ENCODE results near the gene STYX. TPM values are rescaled to one million over a fixed set of nuclear protein-coding genes. Genes with fewer than 3 reads are reported as not detected.

Gene STYX
- total RNA-seq, 2 donors from 2014 or later = 12.8 to 16.6 TPM

DNA sequence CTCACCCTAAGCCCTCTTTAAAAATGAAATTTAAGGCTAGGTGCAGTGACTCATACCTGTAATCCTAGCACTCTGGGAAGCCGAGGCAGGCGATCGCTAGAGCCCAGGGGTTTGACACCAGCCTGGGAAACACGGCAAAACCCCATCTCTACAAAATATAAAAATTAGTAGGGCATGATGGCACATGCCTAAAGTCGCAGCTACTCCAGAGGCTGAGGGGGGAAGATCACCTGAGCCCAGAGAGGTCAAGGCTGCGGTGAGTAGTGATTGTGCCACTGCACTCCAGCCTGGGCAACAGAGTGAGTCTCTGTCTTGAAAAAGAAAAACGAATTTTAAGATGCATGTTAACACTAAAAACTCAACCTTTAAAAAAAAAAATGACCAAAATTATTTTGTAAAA is 48.7 kb downstream of the STYX start:
- Histone ChIP-seq H3K9me3 (no peaks in the 10 kb centered on the region), H3K27me3 (replicated peaks; ENCODE audit: insufficient read depth) (no peaks in the 10 kb centered on the region), H3K36me3 (no peaks in the 10 kb centered on the region), H3K4me3 (no peak overlapping the region), H3K4me1 (replicated peaks) (no peaks in the 10 kb centered on the region), H3K27ac (no peak overlapping the region)
- TF ChIP-seq POLR2A (IDR thresholded peaks at IDR 0.05) (no peak), POLR2AphosphoS5 (IDR thresholded peaks at IDR 0.05) (no peak)
- TF ChIP-seq, protein P1, sequence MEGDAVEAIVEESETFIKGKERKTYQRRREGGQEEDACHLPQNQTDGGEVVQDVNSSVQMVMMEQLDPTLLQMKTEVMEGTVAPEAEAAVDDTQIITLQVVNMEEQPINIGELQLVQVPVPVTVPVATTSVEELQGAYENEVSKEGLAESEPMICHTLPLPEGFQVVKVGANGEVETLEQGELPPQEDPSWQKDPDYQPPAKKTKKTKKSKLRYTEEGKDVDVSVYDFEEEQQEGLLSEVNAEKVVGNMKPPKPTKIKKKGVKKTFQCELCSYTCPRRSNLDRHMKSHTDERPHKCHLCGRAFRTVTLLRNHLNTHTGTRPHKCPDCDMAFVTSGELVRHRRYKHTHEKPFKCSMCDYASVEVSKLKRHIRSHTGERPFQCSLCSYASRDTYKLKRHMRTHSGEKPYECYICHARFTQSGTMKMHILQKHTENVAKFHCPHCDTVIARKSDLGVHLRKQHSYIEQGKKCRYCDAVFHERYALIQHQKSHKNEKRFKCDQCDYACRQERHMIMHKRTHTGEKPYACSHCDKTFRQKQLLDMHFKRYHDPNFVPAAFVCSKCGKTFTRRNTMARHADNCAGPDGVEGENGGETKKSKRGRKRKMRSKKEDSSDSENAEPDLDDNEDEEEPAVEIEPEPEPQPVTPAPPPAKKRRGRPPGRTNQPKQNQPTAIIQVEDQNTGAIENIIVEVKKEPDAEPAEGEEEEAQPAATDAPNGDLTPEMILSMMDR (IDR thresholded peaks at IDR 0.05) = no peak
- intact Hi-C loops (cut with DNase I) = no loop called here
- no peak for DNase-seq (ENCODE audit: low spot score)
- WGBS = 71% methylated on average over 7 of the region's 7 CpGs

DNA sequence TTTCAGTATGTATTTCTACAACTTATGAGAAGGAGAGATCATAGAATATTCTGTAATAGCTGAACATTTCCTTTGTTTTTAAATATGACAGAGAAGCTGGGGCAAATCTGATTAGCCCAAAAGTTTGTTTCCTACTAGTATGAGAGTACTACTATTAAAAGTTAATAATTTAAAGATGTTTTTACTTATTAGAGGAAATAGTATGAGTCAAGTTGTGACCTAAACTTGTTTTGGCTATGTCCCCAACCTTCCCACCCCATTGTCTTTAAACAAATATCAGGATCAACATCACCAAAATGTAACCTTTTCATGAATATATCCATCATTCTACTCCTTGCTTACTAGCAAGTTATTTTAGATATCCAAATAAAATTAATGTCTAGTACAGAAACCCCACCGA is 50.9 kb downstream of the STYX start:
- Histone ChIP-seq H3K27me3 (replicated peaks; ENCODE audit: insufficient read depth) (no peaks in the 10 kb centered on the region), H3K4me1 (replicated peaks) (no peaks in the 10 kb centered on the region), H3K4me3 (no peak overlapping the region), H3K9me3 (no peaks in the 10 kb centered on the region), H3K36me3 (no peaks in the 10 kb centered on the region), H3K27ac (no peak overlapping the region)
- intact Hi-C loops (cut with DNase I) = no loop called here
- 90% methylated on average over 1 of the region's 1 CpG for WGBS
- no peak for DNase-seq (ENCODE audit: low spot score)
- TF ChIP-seq POLR2AphosphoS5 (IDR thresholded peaks at IDR 0.05) (no peak), POLR2A (IDR thresholded peaks at IDR 0.05) (no peak)
- TF ChIP-seq, protein P1 (IDR thresholded peaks at IDR 0.05) = no peak

DNA sequence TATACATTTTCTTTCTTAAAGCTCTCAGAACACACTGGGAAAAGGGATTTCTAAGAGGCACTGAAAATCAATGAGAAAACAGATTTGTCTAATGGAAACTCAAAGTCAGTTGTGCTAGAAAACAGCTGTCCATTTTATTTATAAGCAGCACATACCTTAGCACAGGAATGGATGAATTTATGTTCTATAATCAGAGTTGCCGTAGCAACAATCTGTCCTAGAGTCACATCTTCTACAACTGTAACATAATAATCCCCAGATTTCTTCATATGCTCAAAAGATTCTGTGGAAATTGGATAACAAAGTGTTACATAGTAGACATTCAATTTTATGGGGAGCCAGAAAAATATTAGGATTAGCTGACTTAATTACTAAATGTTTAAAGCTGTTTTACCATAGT is 51.7 kb downstream of the STYX start:
- Histone ChIP-seq H3K4me3 (no peak overlapping the region), H3K4me1 (replicated peaks) (no peaks in the 10 kb centered on the region), H3K36me3 (no peaks in the 10 kb centered on the region), H3K27me3 (replicated peaks; ENCODE audit: insufficient read depth) (no peaks in the 10 kb centered on the region), H3K9me3 (no peaks in the 10 kb centered on the region), H3K27ac (no peak overlapping the region)
- no peak for DNase-seq (ENCODE audit: low spot score)
- intact Hi-C loops (cut with DNase I) = no loop called here
- no peak for TF ChIP-seq POLR2AphosphoS5 (IDR thresholded peaks at IDR 0.05)
- no peak for TF ChIP-seq POLR2A (IDR thresholded peaks at IDR 0.05)
- WGBS = 97% methylated on average over 1 of the region's 1 CpG

DNA sequence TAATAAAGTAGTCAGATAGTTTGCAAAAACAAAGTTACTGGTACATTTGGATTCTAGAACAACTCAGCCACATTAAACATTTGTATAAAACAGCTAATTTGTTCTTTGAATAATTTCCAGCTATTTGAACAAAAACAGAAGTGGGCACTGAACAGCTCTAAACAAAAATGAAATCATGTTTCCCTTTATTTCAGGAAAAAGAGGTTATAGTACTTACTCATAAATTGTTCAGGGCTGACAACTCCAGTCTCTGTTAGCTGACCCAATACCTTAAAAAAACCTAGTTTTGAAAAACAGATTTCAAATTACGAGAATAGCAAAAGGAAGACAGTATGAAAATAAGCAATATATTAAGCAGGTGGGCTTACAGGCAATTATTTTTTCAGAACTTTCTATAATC is 53.2 kb downstream of the STYX start:
- no peak overlapping the region for H3K27ac ChIP-seq
- no peaks in the 10 kb centered on the region for H3K27me3 ChIP-seq (replicated peaks; ENCODE audit: insufficient read depth)
- no peaks in the 10 kb centered on the region for H3K9me3 ChIP-seq
- DNase-seq (ENCODE audit: low spot score) = no peak
- no peaks in the 10 kb centered on the region for H3K36me3 ChIP-seq
- intact Hi-C loops (cut with DNase I) = no loop called here
- H3K4me1 ChIP-seq (replicated peaks) = no peaks in the 10 kb centered on the region
- TF ChIP-seq POLR2A (IDR thresholded peaks at IDR 0.05) (no peak), POLR2AphosphoS5 (IDR thresholded peaks at IDR 0.05) (no peak)
- TF ChIP-seq, protein P1 (IDR thresholded peaks at IDR 0.05) = no peak
- H3K4me3 ChIP-seq = no peak overlapping the region
- 78% methylated on average over 1 of the region's 1 CpG for WGBS

- intact Hi-C loops (cut with DNase I) = no loop called here
- no peak for TF ChIP-seq POLR2A (IDR thresholded peaks at IDR 0.05)
- TF ChIP-seq, protein P1 (IDR thresholded peaks at IDR 0.05) = no peak
- no peak for TF ChIP-seq POLR2AphosphoS5 (IDR thresholded peaks at IDR 0.05)
These were observed 56.9 kb downstream of the STYX start for GRCh38 chr14:52786887-52787286.

More at GRCh38 chr14:52786887-52787286, 56.9 kb downstream of the STYX start:
- H3K4me1 ChIP-seq (replicated peaks) = no peaks in the 10 kb centered on the region
- no peak overlapping the region for H3K27ac ChIP-seq
- H3K36me3 ChIP-seq = no peaks in the 10 kb centered on the region
- no peak overlapping the region for H3K4me3 ChIP-seq
- no peak for DNase-seq (ENCODE audit: low spot score)
- H3K27me3 ChIP-seq (replicated peaks; ENCODE audit: insufficient read depth) = no peaks in the 10 kb centered on the region
- no peaks in the 10 kb centered on the region for H3K9me3 ChIP-seq
